Breast epithelium (tissue), 4 donors: Measurements from ENCODE around the gene LIPC. TPM values are rescaled to one million over a fixed set of nuclear protein-coding genes. Genes with fewer than 3 reads are reported as not detected.

Experiments
- DNase-seq, 2 donors: peaks; one replicate each; pipeline ENCODE4 v3.0.0-alpha.2; 2019; ENCODE audit warnings: low spot score in 2 of 2
- H3K27ac ChIP-seq, 2 donors: fragments of 200-600 bp; sonication (generic) in 1 of 2; one replicate each; pipeline ENCODE4 v1.5.1; 2016 to 2019; ENCODE audit warnings: mild to moderate bottlenecking in 1 of 2
- H3K27me3 ChIP-seq, 2 donors: fragments of 200-600 bp; sonication (generic) in 1 of 2; one replicate each; pipeline versions ENCODE4 v1.5.1 to v1.6.0; 2017 to 2019; ENCODE audit warnings: control low read depth in 1 of 2, mild to moderate bottlenecking in 1 of 2
- H3K36me3 ChIP-seq: fragments of 200-600 bp; one replicate; pipeline ENCODE4 v1.5.1; 2019
- H3K4me1 ChIP-seq, 2 donors: fragments of 200-600 bp; sonication (generic); one replicate each; pipeline ENCODE4 v1.5.1; 2016 to 2019; ENCODE audit warnings: control low read depth in 1 of 2
- H3K4me3 ChIP-seq, 3 donors: fragments of 200-600 bp; sonication (generic); 1 replicate in 2 of 3; 2 replicates in 1 of 3; pipeline ENCODE4 v1.5.1; 2016 to 2019; ENCODE audit warnings: mild to moderate bottlenecking in 3 of 3, moderate library complexity in 2 of 3
- H3K9me3 ChIP-seq, 2 donors: fragments of 200-600 bp; sonication (generic) in 1 of 2; one replicate each; pipeline ENCODE4 v1.5.1; 2016 to 2019; ENCODE audit warnings: control low read depth in 1 of 2
- POLR2A ChIP-seq: fragments of 450-650 bp; IDR thresholded peaks from one replicate; pipeline ENCODE4 v1.6.1; 2016; ENCODE audit warnings: antibody characterized with exemption, mild to moderate bottlenecking, moderate library complexity
- POLR2AphosphoS5 ChIP-seq, 3 donors: sonication (generic); formaldehyde crosslinking; IDR thresholded peaks; one replicate each; pipeline ENCODE4 v1.6.1; 2017; ENCODE audit warnings: antibody characterized with exemption in 3 of 3
- intact Hi-C: fragments of 100-400 bp; cut with DNase I; formaldehyde crosslinking; loops from one replicate; pipeline ENCODE4 v1.15.1; 2023; ENCODE audit warnings: low total_unique reads
- total RNA-seq, 3 donors: library from RNA; depleted of rRNA; stranded (reverse); fragments of >200 nt; gene quantifications; one replicate each; pipeline ENCODE4 v1.1.0, GENCODE V29; 2016
- TF ChIP-seq, protein P1 (sequence below), 3 donors: fragments of 450-650 bp; IDR thresholded peaks; one replicate each; pipeline ENCODE4 v1.5.1; 2016 to 2017; ENCODE audit warnings: antibody characterized with exemption in 3 of 3, mild to moderate bottlenecking in 3 of 3, moderate library complexity in 3 of 3

The LIPC gene
- total RNA-seq, 3 donors from 2014 or later = 0.15 to 0.80 TPM; not detected in 1

DNA sequence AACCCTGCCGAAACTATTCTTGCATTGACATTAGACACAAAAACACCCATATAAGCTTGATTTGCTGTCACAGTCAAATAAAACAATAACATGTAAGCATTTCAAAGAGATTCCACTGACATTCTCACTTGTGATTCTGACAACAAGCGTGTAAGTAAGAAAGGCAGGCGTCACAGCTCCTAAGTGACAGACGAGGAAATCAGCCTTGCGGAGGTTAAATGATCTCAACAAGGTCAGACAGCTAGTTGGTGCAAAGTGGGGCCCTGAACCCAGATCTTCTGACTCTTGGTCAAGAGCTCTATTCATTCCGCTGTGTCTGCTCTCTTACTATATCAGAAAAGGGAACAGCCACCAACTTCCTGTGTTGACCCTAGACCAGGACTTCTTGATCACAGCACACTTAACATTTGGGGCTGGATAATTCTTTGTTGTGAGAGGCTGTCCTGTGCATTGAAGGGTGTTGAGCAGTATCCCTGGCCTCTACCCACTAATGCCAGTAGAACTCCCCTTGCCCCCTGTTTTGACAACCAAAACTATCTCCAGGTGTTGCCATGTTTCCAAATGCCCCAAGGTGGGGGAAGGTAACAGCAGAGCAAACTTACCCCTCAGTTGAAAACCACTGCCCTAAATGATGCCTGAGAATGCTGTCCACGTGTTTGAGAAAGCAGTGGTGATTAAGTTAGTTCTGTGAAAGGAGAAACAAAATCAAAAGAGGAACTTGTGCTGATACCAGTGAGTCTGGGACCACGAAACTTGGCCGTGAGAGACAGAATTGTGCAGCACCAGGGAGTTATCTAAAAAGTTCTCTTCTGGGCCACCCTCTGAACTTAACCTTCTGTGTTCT lies 86.1 kb downstream of the LIPC start:
- TF ChIP-seq, protein P1, sequence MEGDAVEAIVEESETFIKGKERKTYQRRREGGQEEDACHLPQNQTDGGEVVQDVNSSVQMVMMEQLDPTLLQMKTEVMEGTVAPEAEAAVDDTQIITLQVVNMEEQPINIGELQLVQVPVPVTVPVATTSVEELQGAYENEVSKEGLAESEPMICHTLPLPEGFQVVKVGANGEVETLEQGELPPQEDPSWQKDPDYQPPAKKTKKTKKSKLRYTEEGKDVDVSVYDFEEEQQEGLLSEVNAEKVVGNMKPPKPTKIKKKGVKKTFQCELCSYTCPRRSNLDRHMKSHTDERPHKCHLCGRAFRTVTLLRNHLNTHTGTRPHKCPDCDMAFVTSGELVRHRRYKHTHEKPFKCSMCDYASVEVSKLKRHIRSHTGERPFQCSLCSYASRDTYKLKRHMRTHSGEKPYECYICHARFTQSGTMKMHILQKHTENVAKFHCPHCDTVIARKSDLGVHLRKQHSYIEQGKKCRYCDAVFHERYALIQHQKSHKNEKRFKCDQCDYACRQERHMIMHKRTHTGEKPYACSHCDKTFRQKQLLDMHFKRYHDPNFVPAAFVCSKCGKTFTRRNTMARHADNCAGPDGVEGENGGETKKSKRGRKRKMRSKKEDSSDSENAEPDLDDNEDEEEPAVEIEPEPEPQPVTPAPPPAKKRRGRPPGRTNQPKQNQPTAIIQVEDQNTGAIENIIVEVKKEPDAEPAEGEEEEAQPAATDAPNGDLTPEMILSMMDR (IDR thresholded peaks at IDR 0.05) = no peak
- TF ChIP-seq POLR2A (no peak), POLR2AphosphoS5 (IDR thresholded peaks at IDR 0.05) (no peak)
- intact Hi-C loops = loop anchor here (10.0 kb wide), 1 partner anchor 73 kb away; no protein-coding TSS in a partner anchor
- no peak for DNase-seq
- H3K4me1 ChIP-seq = no peaks in the 10 kb centered on the region
- H3K9me3 ChIP-seq = no peaks in the 10 kb centered on the region
- H3K27ac ChIP-seq = peak overlapping the region in 1 of 2 donors; percentile 19
- no peaks in the 10 kb centered on the region for H3K36me3 ChIP-seq
- no peaks in the 10 kb centered on the region for H3K27me3 ChIP-seq
- H3K4me3 ChIP-seq = no peak overlapping the region

DNA sequence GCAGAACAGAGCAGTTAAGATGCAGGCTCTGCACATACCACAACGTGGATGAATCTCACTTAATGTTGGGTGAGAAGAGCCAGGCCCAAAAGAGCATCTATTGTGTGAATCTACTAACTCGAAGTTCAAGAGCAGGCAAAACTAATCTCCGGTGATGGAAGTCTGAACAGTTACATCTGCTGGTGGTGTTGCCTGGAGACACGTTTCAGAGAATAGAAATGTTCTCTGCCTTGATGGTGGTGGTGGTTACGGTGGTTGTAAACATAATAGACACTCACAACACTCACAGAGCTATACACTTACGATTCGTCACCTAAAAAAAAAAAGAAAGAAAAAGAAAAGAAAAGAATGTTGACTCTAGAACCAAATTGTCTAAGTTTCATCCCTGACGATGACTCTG lies 86.8 kb downstream of the LIPC start:
- H3K36me3 ChIP-seq = no peaks in the 10 kb centered on the region
- no peak overlapping the region for H3K4me3 ChIP-seq
- no peaks in the 10 kb centered on the region for H3K9me3 ChIP-seq
- no peak overlapping the region for H3K27ac ChIP-seq
- no peaks in the 10 kb centered on the region for H3K4me1 ChIP-seq
- H3K27me3 ChIP-seq = no peaks in the 10 kb centered on the region
- DNase-seq = no peak
- TF ChIP-seq, protein P1 (IDR thresholded peaks at IDR 0.05) = no peak
- TF ChIP-seq POLR2AphosphoS5 (IDR thresholded peaks at IDR 0.05) = no peak
- no peak for TF ChIP-seq POLR2A
- intact Hi-C loops = loop anchor here (10.0 kb wide), 1 partner anchor 74 kb away; no protein-coding TSS in a partner anchor

DNA sequence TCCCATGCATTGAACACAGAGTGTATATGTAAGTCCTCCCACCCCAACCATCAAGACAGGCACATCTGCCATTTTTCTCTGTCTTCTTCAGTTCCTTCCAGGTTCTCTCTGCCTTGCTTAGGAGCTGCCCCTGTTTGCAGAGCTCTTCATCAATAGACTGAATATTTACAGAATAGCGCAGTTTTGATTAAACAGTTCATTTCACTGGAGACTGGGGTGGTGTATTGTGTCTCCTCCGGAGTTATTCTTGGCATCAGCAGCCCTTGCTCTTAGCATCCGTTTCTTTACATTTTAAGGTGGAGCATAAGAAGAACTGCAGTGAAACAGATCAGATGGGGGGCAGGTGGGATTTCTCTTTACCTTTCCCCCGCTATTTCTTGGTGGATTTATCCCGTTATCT lies 87.7 kb downstream of the LIPC start:
- intact Hi-C loops = loop anchor here (10.0 kb wide), 1 partner anchor 75 kb away; no protein-coding TSS in a partner anchor
- H3K9me3 ChIP-seq = no peaks in the 10 kb centered on the region
- H3K27ac ChIP-seq = no peak overlapping the region
- DNase-seq = no peak
- H3K4me1 ChIP-seq = no peaks in the 10 kb centered on the region
- H3K27me3 ChIP-seq = no peaks in the 10 kb centered on the region
- no peaks in the 10 kb centered on the region for H3K36me3 ChIP-seq
- no peak for TF ChIP-seq POLR2A
- TF ChIP-seq, protein P1 (IDR thresholded peaks at IDR 0.05) = no peak
- no peak for TF ChIP-seq POLR2AphosphoS5 (IDR thresholded peaks at IDR 0.05)
- no peak overlapping the region for H3K4me3 ChIP-seq

DNA sequence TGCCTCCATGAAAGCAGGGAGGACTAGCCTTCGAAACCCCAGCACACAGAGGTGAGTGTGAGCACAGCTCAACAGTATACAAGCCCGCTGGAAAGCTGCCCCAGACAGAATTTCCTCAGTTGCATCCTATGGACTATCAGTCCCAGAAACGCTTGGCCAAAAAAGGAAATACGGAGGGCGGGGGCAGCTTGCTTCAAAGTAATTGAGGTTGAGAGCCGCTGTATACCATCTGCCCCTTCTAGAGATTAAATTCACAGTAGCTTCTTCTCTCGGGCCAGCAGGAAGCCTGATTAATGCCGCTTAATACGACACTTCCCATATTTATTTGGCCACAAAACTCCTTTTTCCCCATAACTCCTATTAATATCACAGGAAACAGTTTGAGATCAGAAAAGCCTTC lies 88.7 kb downstream of the LIPC start:
- H3K9me3 ChIP-seq = no peaks in the 10 kb centered on the region
- no peaks in the 10 kb centered on the region for H3K27me3 ChIP-seq
- H3K27ac ChIP-seq = no peak overlapping the region
- H3K4me1 ChIP-seq = no peaks in the 10 kb centered on the region
- DNase-seq = no peak
- no peak overlapping the region for H3K4me3 ChIP-seq
- intact Hi-C loops = no loop called here
- TF ChIP-seq POLR2AphosphoS5 (IDR thresholded peaks at IDR 0.05) (no peak), POLR2A (no peak)
- TF ChIP-seq, protein P1 (IDR thresholded peaks at IDR 0.05) = no peak
- no peaks in the 10 kb centered on the region for H3K36me3 ChIP-seq

- H3K4me1 ChIP-seq = no peaks in the 10 kb centered on the region
- intact Hi-C loops = no loop called here
- H3K9me3 ChIP-seq = no peaks in the 10 kb centered on the region
- DNase-seq = no peak
- no peak overlapping the region for H3K4me3 ChIP-seq
- TF ChIP-seq, protein P1 (IDR thresholded peaks at IDR 0.05) = no peak
- TF ChIP-seq POLR2A (no peak), POLR2AphosphoS5 (IDR thresholded peaks at IDR 0.05) (no peak)
- no peaks in the 10 kb centered on the region for H3K36me3 ChIP-seq
- peak overlapping the region; percentile 8 to 16 for H3K27ac ChIP-seq
- H3K27me3 ChIP-seq = no peaks in the 10 kb centered on the region
Observed at GRCh38 chr15:58520936-58521292, 89.1 kb downstream of the LIPC start.
